HG03558 (cell line): ENCODE results near the gene HOXA11.

ENCODE experiments used
- ATAC-seq: cut with Tn5 transposase; IDR thresholded peaks from one replicate; pipeline ENCODE4 v1.9.1; 2021; ENCODE audit warnings: moderate number of reproducible peaks; ENCODE audit not compliant: unreplicated experiment; ENCODE audit errors: extremely low read depth

Gene HOXA11

GRCh38 chr7:27194686-27195379 lies 9.8 kb upstream of the HOXA11 start:
- no peak for ATAC-seq

- no peak for ATAC-seq
These were observed 8.9 kb upstream of the HOXA11 start for GRCh38 chr7:27194002-27194352.

- ATAC-seq: no peak
These were observed 8.4 kb upstream of the HOXA11 start for GRCh38 chr7:27193335-27194001.

GRCh38 chr7:27192546-27193334 lies 7.7 kb upstream of the HOXA11 start:
- ATAC-seq: no peak

GRCh38 chr7:27191833-27192545 lies 7.0 kb upstream of the HOXA11 start:
- ATAC-seq: no peak

GRCh38 chr7:27191161-27191731 lies 6.2 kb upstream of the HOXA11 start:
- no peak for ATAC-seq

GRCh38 chr7:27189997-27190748 lies 5.1 kb upstream of the HOXA11 start:
- ATAC-seq: no peak

- ATAC-seq: no peak
These were observed 4.4 kb upstream of the HOXA11 start for GRCh38 chr7:27189295-27189996.

- no peak for ATAC-seq
These were observed 3.6 kb upstream of the HOXA11 start for GRCh38 chr7:27188386-27189294.

- ATAC-seq: no peak
These were observed 2.7 kb upstream of the HOXA11 start for GRCh38 chr7:27187475-27188385.

GRCh38 chr7:27186668-27187474 lies 1.8 kb upstream of the HOXA11 start:
- ATAC-seq: no peak

- ATAC-seq: no peak
These were observed 1.0 kb upstream of the HOXA11 start for GRCh38 chr7:27185854-27186667.

GRCh38 chr7:27184337-27185012 lies 557 bp downstream of the HOXA11 start:
- ATAC-seq: no peak

GRCh38 chr7:27183682-27184336 lies 1.2 kb downstream of the HOXA11 start:
- ATAC-seq: no peak
